HG03378 (cell line): ENCODE measurements around the gene RNF13.
"Not testable (repeated sequence)": the region's sequence is repeated elsewhere in the genome, so short reads cannot be mapped to it uniquely, and the experiment has no call there.

Source experiments
- ATAC-seq: cut with Tn5 transposase; IDR thresholded peaks from one replicate; pipeline ENCODE4 v1.9.1; 2021; ENCODE audit warnings: mild to moderate bottlenecking, moderate library complexity; ENCODE audit not compliant: unreplicated experiment

Gene RNF13

DNA sequence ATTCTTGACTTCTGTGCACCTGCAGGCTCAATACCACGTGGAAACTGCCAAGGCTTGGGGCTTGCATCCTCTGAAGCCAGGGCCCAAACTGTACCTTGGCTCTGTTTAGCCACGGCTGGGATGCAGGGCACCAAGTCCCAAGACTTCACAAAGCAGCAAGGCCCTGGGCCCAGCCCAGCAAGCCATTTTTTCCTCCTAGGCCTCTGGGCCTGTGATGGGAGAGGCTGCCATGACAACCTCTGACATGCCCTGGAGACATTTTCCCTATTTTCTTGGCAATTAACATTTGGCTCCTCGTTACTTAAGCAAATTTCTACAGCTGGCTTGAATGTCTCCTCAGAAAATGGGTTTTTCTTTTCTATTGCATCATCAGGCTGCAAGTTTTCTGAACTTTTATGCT lies 25.5 kb downstream of the RNF13 start:
- ATAC-seq, result not testable (repeated sequence)

DNA sequence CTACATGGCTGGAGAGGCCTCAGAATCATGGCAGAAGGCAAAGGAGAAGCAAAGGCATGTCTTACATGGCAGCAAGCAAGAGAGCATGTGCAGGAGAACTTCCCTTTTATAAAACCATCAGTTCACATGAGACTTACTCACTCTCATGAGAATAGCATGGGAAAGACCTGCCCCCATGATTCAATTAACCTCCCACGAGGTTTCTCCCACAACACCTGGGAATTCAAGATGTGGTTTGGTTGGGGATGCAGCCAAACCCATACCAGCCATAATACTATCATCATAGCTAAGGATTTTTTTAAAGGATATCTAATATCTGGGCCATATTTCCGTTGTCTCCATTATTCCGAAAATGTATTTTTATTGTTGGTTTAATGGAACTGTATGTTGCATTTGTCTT lies 26.5 kb downstream of the RNF13 start:
- not testable (repeated sequence) for ATAC-seq

DNA sequence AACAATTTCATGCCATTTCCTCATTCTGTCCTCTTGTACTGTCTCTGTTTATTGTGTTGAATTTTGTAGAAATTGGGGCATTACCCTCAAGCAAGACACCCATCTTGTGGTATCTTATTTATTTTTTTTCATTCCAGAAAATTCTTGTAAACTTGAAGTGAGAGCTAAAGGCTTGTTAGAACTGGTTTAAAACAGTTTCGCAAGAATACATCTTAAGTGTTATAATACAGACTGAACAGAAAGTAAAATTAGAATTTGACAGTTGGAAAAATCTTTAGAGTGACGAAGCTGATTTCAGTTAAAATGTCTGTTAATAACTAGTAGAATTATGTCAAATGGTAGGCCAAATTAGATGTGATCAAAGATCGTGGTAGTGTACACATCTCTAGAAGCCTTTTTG lies 26.9 kb downstream of the RNF13 start:
- ATAC-seq, result no peak

GRCh38 chr3:149843502-149843901 lies 30.5 kb downstream of the RNF13 start:
- ATAC-seq, result no peak

- no peak for ATAC-seq
Observed at GRCh38 chr3:149844091-149844490, 31.1 kb downstream of the RNF13 start.

DNA sequence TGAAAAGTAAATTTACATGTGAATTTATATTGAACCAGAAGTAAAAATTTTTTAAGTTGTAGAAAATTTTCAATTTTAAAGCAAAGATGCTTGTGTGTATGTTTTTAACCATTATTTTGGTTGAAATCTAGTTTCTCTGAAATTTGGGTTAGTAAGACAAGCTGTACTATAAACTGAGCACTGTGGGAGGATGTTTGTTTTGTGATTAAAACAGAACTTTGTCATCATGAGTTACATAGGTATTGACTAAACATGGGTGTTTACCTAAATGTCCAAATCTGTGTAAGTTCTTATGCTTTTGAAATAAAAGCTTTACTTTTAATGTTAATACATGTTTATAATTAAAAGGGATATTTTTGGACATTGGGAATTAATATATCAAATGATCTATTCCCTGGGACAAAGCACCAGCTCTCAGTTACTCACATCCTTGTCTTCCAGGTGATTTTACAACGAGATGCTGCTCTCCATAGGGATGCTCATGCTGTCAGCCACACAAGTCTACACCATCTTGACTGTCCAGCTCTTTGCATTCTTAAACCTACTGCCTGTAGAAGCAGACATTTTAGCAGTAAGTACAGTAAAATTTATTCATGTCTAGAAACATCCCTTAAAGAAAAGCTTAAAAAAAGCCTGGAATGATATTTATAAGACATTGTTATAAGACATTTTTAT lies 32.7 kb downstream of the RNF13 start:
- ATAC-seq, result no peak

GRCh38 chr3:149848238-149848637 lies 35.2 kb downstream of the RNF13 start:
- no peak for ATAC-seq

DNA sequence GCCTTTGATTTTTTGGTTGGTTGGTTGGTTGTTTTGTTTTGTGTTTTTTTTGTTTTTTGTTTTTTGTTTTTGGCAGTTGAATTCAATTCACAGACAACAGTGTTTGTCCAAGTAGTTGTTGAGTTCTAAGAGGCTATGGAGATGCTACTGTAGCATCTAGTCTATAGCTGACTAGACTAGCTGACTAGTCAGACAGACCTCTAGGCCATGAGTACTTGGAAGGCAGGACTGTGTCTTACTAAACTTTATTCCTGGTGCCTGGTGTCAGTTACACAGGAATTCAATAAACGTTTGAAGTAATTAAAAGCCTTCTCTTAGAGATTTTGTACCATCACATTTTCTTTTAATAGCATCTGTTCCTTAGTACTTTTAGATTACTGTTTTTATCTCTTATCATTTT lies 35.7 kb downstream of the RNF13 start:
- ATAC-seq, result no peak

DNA sequence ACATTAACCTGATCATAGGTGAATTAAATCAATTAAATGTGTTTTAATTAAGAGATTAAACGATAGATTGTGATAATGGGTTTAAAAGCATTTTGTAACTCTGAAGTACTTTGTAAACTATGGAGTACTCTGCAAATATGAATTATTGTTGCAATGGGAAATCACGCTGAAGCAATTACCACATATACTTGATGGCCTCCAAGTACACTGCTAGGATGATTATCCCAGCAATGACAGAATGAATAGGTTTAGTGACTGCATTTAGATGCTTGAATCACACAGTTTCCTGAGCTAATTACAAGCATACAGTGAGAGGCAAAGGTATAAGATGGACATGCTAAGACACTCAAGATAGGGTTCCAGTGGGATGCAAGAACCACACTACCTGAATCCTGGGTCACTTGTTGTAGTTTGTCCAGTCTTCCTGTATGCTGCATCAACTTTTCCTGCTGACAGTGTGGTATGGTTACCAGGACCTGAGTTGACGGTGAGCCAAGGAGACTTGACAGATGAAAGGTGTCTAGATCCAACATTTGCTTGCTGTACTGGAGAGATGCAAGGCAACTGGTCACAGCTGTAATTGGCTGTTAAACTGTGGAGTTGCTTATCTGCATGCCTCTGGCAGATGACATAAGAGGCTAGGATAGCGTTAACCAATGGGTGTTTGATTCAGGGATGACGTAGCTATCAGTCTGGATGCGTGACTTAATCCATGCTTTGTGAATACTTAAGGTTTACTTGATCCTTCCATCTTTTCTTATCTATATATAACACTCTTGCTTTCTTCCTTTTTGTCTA lies 38.0 kb downstream of the RNF13 start:
- no peak for ATAC-seq

- no peak for ATAC-seq
Observed at GRCh38 chr3:149858911-149859310, 45.9 kb downstream of the RNF13 start.

DNA sequence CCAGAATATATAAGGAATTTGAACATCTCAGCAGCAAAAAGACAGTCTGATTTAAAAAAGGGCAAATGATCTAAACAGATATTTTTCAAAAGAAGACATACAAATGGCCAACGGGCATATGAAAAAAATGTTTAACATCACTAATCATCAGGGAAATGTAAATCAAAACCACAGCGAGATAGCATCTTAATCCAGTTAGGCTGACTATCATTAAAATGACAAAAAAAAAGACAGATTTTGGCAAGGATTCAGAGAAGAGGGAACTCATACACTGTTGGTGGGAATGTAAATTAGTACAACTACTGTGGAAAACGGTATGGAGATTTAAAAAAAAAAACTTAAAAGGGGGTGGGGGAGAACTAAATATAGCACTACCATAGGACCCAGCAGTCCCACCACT lies 47.9 kb downstream of the RNF13 start:
- no peak for ATAC-seq

GRCh38 chr3:149867563-149867962 lies 54.5 kb downstream of the RNF13 start:
- ATAC-seq, result no peak

GRCh38 chr3:149871855-149872254 lies 58.8 kb downstream of the RNF13 start:
- ATAC-seq, result no peak

- no peak for ATAC-seq
Observed at GRCh38 chr3:149872589-149872988, 59.6 kb downstream of the RNF13 start.

DNA sequence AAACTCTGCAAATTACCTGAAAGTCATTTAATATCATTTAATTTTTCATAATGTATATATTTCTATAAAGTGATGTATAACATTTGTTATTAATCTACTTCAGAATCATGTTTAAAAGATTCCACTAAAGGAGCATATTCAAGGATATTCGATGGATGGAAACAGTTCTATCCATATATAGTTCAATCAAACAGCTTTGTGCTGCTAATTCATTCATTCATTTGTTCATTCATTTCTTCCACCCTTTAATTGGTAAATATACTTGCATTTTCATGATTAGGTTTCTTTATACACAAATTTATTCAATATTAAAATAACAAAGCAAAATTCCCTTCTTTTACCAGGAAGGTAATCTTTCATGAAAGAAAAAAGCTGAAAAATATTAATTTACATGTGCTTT lies 64.7 kb downstream of the RNF13 start:
- ATAC-seq, result no peak

- peak; percentile 75 for ATAC-seq
Observed at GRCh38 chr3:149879872-149880271, 66.9 kb downstream of the RNF13 start.

DNA sequence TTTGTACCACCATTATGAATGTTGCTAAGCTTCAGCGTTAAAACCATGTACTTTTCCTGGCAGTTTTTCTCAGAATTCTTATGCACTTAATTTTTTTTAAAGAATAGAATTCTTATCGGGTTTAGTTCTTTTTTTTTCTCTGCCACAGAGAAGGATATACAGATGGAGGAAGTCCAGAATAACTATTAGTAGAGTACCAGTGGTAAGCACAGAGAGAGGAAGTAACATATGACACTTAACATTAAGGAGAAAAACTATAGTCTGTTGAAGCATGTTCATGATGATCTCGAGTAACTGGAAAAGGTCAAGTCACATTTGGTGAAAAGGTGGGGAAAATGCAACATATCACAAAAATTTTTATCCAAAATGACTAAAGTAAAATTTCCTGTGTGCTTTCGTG lies 68.9 kb downstream of the RNF13 start:
- no peak for ATAC-seq

DNA sequence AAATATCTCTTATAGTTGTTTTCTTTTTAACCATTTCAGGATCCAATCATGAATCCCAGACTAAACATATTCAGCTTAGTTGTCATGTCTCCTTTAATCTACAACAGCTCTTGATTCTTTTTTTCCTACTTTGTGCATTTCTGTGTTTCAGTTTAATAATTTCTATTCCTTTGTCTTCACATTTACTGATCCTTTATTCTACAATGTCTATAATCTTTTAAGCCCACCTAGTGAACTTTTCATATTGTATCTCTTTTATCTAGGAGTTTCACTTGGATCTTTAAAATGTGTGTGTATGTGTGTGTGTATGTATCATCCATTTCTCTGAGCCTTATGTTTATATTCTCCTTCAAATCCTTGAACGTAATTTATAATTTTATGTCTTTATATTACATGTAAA lies 70.1 kb downstream of the RNF13 start:
- no peak for ATAC-seq

DNA sequence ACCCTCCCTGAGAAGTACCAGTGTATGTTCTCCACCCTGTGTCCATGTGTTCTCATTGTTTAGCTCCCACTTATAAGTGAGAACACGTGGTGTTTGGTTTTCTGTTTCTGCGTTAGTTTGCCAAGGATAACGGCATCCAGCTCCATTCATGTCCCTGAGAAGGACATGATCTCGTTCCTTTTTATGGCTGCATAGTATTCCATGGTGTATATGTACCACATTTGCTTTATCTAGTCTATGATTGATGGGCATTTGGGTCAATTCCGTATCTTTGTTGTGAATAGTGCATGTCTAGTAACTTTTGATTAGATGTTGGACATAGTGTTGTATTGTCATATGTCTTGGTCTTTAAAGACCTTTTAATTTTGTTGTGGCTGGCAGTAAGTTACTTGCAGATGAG lies 70.8 kb downstream of the RNF13 start:
- ATAC-seq, result not testable (repeated sequence)

DNA sequence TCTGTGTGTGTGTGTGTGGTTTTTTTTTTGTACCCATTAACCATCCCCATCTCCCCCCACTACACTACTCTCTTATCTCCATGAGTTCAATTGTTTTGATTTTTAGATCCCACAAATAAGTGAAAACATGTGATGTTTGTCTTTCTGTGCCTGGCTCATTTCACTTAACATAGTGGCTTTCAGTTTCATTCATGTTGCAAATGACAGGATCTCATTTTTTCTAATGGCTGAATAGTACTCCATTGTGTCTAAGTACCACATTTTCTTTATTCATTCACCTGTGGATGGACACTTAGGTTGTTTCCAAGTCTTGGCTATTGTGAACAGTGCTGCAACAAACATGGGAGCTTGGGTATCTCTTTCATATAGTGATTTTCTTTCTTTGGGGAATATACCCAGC lies 71.8 kb downstream of the RNF13 start:
- not testable (repeated sequence) for ATAC-seq

DNA sequence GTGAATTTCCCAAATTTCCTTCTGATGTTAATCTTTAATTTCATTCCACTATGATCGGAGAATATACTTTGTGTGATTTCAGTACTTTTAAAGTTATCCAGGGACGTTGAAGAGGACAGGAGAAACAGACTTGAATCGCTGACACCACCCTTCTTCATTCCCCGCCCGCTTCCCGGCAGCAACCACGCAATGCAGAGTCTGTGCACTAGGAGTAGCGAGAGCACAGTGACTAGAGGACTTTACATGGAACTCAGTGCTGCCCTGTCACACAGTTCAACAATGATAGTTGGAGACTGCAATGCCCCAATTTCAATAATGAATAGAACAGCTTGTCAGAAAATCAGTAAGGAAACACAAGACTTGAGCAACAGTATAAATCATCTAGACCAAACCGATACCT lies 73.9 kb downstream of the RNF13 start:
- ATAC-seq, result no peak

- no peak for ATAC-seq
Observed at GRCh38 chr3:149891621-149892020, 78.6 kb downstream of the RNF13 start.

DNA sequence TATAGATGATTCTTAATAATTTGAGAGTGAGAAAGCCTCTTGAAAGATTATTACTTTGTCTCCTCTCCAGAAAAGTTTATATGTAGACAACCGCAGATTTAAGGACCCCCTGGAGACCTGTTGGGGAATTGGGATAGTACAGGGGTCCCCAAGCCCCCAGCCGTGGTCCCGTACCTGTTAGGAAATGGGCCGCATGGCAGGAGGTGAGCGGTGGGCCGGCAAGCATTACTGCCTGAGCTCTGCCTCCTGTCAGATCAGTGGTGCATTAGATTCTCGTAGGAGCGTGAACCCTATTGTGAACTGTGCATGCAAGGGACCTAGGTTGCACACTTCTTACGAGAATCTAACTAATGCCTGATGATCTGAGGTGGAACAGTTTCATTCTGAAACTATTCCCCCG lies 79.4 kb downstream of the RNF13 start:
- ATAC-seq, result no peak
